ENCODE results near the gene SPPL2C.

SPPL2C gene

DNA sequence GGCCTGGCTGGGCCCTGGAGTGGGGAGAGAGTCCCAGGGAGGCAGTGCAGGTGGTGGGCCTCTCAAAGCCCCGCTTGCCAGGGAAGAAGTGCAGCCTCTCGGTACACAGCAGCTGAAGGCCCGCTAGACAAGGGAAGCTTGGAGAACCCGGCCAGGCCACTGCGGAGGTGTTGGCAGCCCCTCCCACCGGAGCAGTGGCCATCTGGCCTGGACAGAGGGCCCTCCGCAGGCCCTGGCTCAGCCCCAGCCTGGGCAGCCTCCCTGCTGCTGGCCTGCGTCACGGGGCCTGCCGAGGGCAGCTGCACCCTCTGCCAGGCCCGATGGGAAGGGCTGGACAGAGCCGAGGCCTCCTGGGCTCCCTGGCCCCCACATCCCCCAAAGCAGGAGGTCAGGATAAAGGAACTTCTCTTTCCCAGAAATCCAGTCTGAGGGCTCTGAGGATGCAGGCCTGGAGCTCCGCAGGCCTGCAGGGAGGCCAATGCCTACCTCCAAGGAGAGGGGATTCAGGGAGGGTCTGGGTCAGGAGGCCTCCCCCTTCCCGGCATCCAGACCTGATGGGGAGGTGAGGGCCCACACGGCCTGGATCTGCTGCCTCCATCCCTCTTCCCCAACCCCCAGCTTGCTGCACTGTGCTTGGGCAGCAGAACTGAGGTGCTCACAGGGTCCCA, 4.3 kb downstream of the SPPL2C start:
- DNase-seq: no peak
- Histone ChIP-seq H3K9me3 (ENCODE audit: control insufficient read depth, low read length) (no peaks in the 10 kb centered on the region), H3K4me3 (ENCODE audit: insufficient read depth, low read depth, low read length, poor library complexity, severe bottlenecking) (no peak overlapping the region), H3K36me3 (ENCODE audit: control insufficient read depth, insufficient read depth, low read length) (no peaks in the 10 kb centered on the region), H3K4me1 (ENCODE audit: control insufficient read depth, insufficient read depth, low read length, poor library complexity, severe bottlenecking) (peaks cover 3% of the 10 kb centered on the region), H3K27ac (ENCODE audit: insufficient read depth, low read length, poor library complexity, severe bottlenecking) (no peak overlapping the region), H3K27me3 (replicated peaks; ENCODE audit: control insufficient read depth, insufficient read depth, low read length, poor library complexity, severe bottlenecking) (no peaks in the 10 kb centered on the region)

GRCh38 chr17:45849536-45849990, 4.9 kb downstream of the SPPL2C start:
- H3K4me3 ChIP-seq (ENCODE audit: insufficient read depth, low read depth, low read length, poor library complexity, severe bottlenecking): no peak overlapping the region
- DNase-seq: no peak
- no peak overlapping the region for H3K27ac ChIP-seq (ENCODE audit: insufficient read depth, low read length, poor library complexity, severe bottlenecking)
- H3K36me3 ChIP-seq (ENCODE audit: control insufficient read depth, insufficient read depth, low read length): no peaks in the 10 kb centered on the region
- H3K9me3 ChIP-seq (ENCODE audit: control insufficient read depth, low read length): no peaks in the 10 kb centered on the region
- H3K27me3 ChIP-seq (replicated peaks; ENCODE audit: control insufficient read depth, insufficient read depth, low read length, poor library complexity, severe bottlenecking): no peaks in the 10 kb centered on the region
- peaks cover 3% of the 10 kb centered on the region for H3K4me1 ChIP-seq (ENCODE audit: control insufficient read depth, insufficient read depth, low read length, poor library complexity, severe bottlenecking)

DNA sequence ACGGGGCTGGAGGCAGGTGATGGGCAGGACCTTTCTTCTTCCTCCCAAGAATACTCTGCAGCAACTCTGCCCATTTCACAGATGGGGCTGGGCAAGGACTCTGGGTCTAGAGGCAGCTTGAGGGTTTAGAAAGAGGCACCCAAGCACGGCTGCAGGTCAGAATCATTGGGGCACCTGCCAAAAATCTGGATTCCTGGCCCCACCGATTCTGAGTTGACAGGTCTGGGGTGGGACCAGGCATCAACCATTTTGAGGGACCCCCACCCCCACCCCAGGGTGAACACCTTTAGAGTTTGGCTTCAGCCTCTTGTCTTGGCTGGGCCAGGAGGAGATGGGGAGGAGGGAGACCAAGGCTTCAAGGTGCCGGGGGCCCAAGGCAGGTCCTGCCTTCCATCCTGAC, 5.3 kb downstream of the SPPL2C start:
- Histone ChIP-seq H3K27me3 (replicated peaks; ENCODE audit: control insufficient read depth, insufficient read depth, low read length, poor library complexity, severe bottlenecking) (no peaks in the 10 kb centered on the region), H3K27ac (ENCODE audit: insufficient read depth, low read length, poor library complexity, severe bottlenecking) (no peak overlapping the region), H3K36me3 (ENCODE audit: control insufficient read depth, insufficient read depth, low read length) (no peaks in the 10 kb centered on the region), H3K4me3 (ENCODE audit: insufficient read depth, low read depth, low read length, poor library complexity, severe bottlenecking) (no peak overlapping the region), H3K9me3 (ENCODE audit: control insufficient read depth, low read length) (no peaks in the 10 kb centered on the region), H3K4me1 (ENCODE audit: control insufficient read depth, insufficient read depth, low read length, poor library complexity, severe bottlenecking) (peaks cover 3% of the 10 kb centered on the region)
- no peak for DNase-seq

GRCh38 chr17:45850468-45850867, 5.8 kb downstream of the SPPL2C start:
- peaks cover 3% of the 10 kb centered on the region for H3K4me1 ChIP-seq (ENCODE audit: control insufficient read depth, insufficient read depth, low read length, poor library complexity, severe bottlenecking)
- no peak overlapping the region for H3K27ac ChIP-seq (ENCODE audit: insufficient read depth, low read length, poor library complexity, severe bottlenecking)
- H3K36me3 ChIP-seq (ENCODE audit: control insufficient read depth, insufficient read depth, low read length): no peaks in the 10 kb centered on the region
- no peaks in the 10 kb centered on the region for H3K27me3 ChIP-seq (replicated peaks; ENCODE audit: control insufficient read depth, insufficient read depth, low read length, poor library complexity, severe bottlenecking)
- no peaks in the 10 kb centered on the region for H3K9me3 ChIP-seq (ENCODE audit: control insufficient read depth, low read length)
- no peak for DNase-seq
- no peak overlapping the region for H3K4me3 ChIP-seq (ENCODE audit: insufficient read depth, low read depth, low read length, poor library complexity, severe bottlenecking)

- Histone ChIP-seq H3K4me1 (ENCODE audit: control insufficient read depth, insufficient read depth, low read length, poor library complexity, severe bottlenecking) (peaks cover 3% of the 10 kb centered on the region), H3K27me3 (replicated peaks; ENCODE audit: control insufficient read depth, insufficient read depth, low read length, poor library complexity, severe bottlenecking) (no peaks in the 10 kb centered on the region), H3K36me3 (ENCODE audit: control insufficient read depth, insufficient read depth, low read length) (no peaks in the 10 kb centered on the region), H3K27ac (ENCODE audit: insufficient read depth, low read length, poor library complexity, severe bottlenecking) (no peak overlapping the region), H3K4me3 (ENCODE audit: insufficient read depth, low read depth, low read length, poor library complexity, severe bottlenecking) (no peak overlapping the region), H3K9me3 (ENCODE audit: control insufficient read depth, low read length) (no peaks in the 10 kb centered on the region)
- DNase-seq: no peak
Observed at GRCh38 chr17:45851022-45851421, 6.3 kb downstream of the SPPL2C start.

GRCh38 chr17:45851464-45851863, 6.8 kb downstream of the SPPL2C start:
- Histone ChIP-seq H3K4me3 (ENCODE audit: insufficient read depth, low read depth, low read length, poor library complexity, severe bottlenecking) (no peak overlapping the region), H3K4me1 (ENCODE audit: control insufficient read depth, insufficient read depth, low read length, poor library complexity, severe bottlenecking) (peaks cover 3% of the 10 kb centered on the region), H3K27ac (ENCODE audit: insufficient read depth, low read length, poor library complexity, severe bottlenecking) (no peak overlapping the region), H3K36me3 (ENCODE audit: control insufficient read depth, insufficient read depth, low read length) (no peaks in the 10 kb centered on the region), H3K27me3 (replicated peaks; ENCODE audit: control insufficient read depth, insufficient read depth, low read length, poor library complexity, severe bottlenecking) (no peaks in the 10 kb centered on the region), H3K9me3 (ENCODE audit: control insufficient read depth, low read length) (no peaks in the 10 kb centered on the region)
- DNase-seq: no peak

DNA sequence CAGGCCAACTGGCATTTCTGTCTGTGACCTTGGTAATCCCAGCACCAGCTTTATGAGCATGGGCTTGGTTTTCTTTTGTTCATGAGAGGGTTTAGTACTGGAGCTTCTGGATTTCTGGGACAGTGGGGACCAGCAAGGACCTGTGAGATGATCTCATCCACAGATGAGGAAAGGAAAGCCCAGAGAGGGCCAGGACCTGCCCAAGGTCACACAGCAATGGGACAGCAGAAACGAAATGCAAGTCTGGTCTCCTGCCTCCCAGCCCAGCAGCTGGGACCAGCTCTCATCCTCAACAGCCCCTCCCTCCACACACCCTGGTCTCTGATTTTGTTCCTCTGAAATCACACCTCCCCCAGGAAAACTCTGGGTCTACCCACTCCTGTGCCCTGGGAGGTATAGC, 7.2 kb downstream of the SPPL2C start:
- Histone ChIP-seq H3K36me3 (ENCODE audit: control insufficient read depth, insufficient read depth, low read length) (no peaks in the 10 kb centered on the region), H3K4me3 (ENCODE audit: insufficient read depth, low read depth, low read length, poor library complexity, severe bottlenecking) (no peak overlapping the region), H3K9me3 (ENCODE audit: control insufficient read depth, low read length) (no peaks in the 10 kb centered on the region), H3K27ac (ENCODE audit: insufficient read depth, low read length, poor library complexity, severe bottlenecking) (no peak overlapping the region), H3K27me3 (replicated peaks; ENCODE audit: control insufficient read depth, insufficient read depth, low read length, poor library complexity, severe bottlenecking) (no peaks in the 10 kb centered on the region), H3K4me1 (ENCODE audit: control insufficient read depth, insufficient read depth, low read length, poor library complexity, severe bottlenecking) (peaks cover 3% of the 10 kb centered on the region)
- DNase-seq: no peak

- H3K36me3 ChIP-seq (ENCODE audit: control insufficient read depth, insufficient read depth, low read length): no peaks in the 10 kb centered on the region
- peaks cover 3% of the 10 kb centered on the region for H3K4me1 ChIP-seq (ENCODE audit: control insufficient read depth, insufficient read depth, low read length, poor library complexity, severe bottlenecking)
- no peak overlapping the region for H3K27ac ChIP-seq (ENCODE audit: insufficient read depth, low read length, poor library complexity, severe bottlenecking)
- H3K9me3 ChIP-seq (ENCODE audit: control insufficient read depth, low read length): no peaks in the 10 kb centered on the region
- DNase-seq: peak in 2 of 3 donors; percentile 21 to 47
- H3K27me3 ChIP-seq (replicated peaks; ENCODE audit: control insufficient read depth, insufficient read depth, low read length, poor library complexity, severe bottlenecking): no peaks in the 10 kb centered on the region
- H3K4me3 ChIP-seq (ENCODE audit: insufficient read depth, low read depth, low read length, poor library complexity, severe bottlenecking): no peak overlapping the region
Observed at GRCh38 chr17:45852535-45853297, 8.0 kb downstream of the SPPL2C start.

GRCh38 chr17:45854209-45854608, 9.5 kb downstream of the SPPL2C start:
- Histone ChIP-seq H3K4me3 (ENCODE audit: insufficient read depth, low read depth, low read length, poor library complexity, severe bottlenecking) (no peak overlapping the region), H3K9me3 (ENCODE audit: control insufficient read depth, low read length) (no peaks in the 10 kb centered on the region), H3K4me1 (ENCODE audit: control insufficient read depth, insufficient read depth, low read length, poor library complexity, severe bottlenecking) (peaks cover 3% of the 10 kb centered on the region), H3K27ac (ENCODE audit: insufficient read depth, low read length, poor library complexity, severe bottlenecking) (no peak overlapping the region), H3K27me3 (replicated peaks; ENCODE audit: control insufficient read depth, insufficient read depth, low read length, poor library complexity, severe bottlenecking) (no peaks in the 10 kb centered on the region), H3K36me3 (ENCODE audit: control insufficient read depth, insufficient read depth, low read length) (no peaks in the 10 kb centered on the region)
- DNase-seq: no peak

DNA sequence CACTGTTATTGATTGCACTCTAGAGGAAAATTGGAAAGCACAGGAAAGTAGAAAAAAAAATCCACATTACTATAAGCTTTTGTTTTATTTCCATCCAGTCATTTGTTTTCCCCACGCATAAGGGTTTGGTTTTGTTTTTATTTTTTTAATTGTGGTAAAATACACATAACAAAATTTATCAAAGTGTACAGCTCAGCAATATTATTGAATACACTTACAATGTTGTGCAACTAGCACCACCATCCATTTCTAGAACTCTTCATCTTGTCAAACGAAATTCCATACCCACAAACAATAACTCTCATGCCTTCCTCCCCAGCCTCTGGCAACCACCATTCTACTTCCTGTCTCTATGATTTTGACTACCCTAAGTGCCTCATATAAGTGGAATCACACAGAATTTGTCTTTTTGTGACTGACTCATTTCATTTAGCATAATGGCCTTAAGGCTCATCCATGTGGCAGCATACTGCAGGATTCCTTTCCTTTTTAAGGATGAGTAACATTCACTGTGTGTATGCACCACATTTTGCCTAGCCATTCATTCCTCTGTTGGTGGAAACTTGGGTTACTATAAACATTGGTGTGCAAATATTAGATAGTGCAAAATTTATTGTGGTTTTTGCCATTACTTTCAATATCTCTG, 11.1 kb downstream of the SPPL2C start:
- no peak overlapping the region for H3K27ac ChIP-seq (ENCODE audit: insufficient read depth, low read length, poor library complexity, severe bottlenecking)
- DNase-seq: no peak
- no peak overlapping the region for H3K4me3 ChIP-seq (ENCODE audit: insufficient read depth, low read depth, low read length, poor library complexity, severe bottlenecking)
- no peaks in the 10 kb centered on the region for H3K36me3 ChIP-seq (ENCODE audit: control insufficient read depth, insufficient read depth, low read length)
- H3K4me1 ChIP-seq (ENCODE audit: control insufficient read depth, insufficient read depth, low read length, poor library complexity, severe bottlenecking): peaks cover 3% of the 10 kb centered on the region
- H3K27me3 ChIP-seq (replicated peaks; ENCODE audit: control insufficient read depth, insufficient read depth, low read length, poor library complexity, severe bottlenecking): no peaks in the 10 kb centered on the region
- no peaks in the 10 kb centered on the region for H3K9me3 ChIP-seq (ENCODE audit: control insufficient read depth, low read length)
